HL-60 (cell line): ENCODE measurements around the gene ZKSCAN4.

Source experiments
- GABPA ChIP-seq: IDR thresholded peaks from 2 replicates; pipeline ENCODE4 v1.6.1; 2012; ENCODE audit warnings: low read depth
- POLR2AphosphoS5 ChIP-seq: IDR thresholded peaks from 2 replicates; pipeline ENCODE4 v1.6.1; 2012; ENCODE audit warnings: low read depth
- SPI1 ChIP-seq: IDR thresholded peaks from 2 replicates; pipeline ENCODE4 v1.6.1; 2012; ENCODE audit warnings: low read depth, mild to moderate bottlenecking, borderline replicate concordance
- TF ChIP-seq, protein P1 (sequence below): IDR thresholded peaks from one replicate; pipeline ENCODE4 v1.5.1; 2011; ENCODE audit warnings: low read length, control low read depth, inconsistent platforms; ENCODE audit not compliant: insufficient read depth

DNA sequence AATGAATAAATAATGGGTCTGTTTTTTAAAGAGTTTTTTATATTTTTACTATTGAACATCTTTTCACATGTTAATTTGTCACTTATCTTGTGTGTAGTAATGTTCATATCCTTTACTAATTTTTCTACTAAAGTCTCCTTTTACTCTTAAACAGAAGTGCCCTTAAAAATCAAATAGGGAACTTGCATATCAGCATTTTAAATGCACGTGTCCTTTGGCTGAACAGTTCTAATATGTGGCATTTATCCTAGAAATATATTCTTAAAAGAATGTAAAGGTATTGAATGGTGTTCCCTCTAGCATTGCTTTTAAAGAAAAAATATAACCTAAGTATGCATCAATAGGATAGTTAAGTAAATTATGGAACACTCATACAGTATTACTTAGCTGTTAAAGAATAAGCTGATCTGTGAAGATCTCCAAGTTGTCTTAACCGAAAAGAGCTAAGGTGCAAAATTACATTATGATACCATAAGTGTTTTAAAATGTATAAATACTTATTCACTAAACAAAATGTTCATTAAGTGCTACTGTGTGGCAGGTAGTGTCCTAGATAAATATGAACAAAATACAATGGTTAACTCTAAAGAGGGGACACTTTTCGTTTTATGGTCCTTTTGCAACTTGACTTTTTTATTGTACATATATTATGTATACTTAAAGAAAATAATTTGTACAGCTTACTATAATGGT lies 28.7 kb upstream of the ZKSCAN4 start:
- TF ChIP-seq SPI1: no peak
- TF ChIP-seq GABPA: no peak
- TF ChIP-seq, protein P1, sequence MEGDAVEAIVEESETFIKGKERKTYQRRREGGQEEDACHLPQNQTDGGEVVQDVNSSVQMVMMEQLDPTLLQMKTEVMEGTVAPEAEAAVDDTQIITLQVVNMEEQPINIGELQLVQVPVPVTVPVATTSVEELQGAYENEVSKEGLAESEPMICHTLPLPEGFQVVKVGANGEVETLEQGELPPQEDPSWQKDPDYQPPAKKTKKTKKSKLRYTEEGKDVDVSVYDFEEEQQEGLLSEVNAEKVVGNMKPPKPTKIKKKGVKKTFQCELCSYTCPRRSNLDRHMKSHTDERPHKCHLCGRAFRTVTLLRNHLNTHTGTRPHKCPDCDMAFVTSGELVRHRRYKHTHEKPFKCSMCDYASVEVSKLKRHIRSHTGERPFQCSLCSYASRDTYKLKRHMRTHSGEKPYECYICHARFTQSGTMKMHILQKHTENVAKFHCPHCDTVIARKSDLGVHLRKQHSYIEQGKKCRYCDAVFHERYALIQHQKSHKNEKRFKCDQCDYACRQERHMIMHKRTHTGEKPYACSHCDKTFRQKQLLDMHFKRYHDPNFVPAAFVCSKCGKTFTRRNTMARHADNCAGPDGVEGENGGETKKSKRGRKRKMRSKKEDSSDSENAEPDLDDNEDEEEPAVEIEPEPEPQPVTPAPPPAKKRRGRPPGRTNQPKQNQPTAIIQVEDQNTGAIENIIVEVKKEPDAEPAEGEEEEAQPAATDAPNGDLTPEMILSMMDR: no peak
- no peak for TF ChIP-seq POLR2AphosphoS5
